ENCODE measurements around the gene PDE6G.

Gene PDE6G

DNA sequence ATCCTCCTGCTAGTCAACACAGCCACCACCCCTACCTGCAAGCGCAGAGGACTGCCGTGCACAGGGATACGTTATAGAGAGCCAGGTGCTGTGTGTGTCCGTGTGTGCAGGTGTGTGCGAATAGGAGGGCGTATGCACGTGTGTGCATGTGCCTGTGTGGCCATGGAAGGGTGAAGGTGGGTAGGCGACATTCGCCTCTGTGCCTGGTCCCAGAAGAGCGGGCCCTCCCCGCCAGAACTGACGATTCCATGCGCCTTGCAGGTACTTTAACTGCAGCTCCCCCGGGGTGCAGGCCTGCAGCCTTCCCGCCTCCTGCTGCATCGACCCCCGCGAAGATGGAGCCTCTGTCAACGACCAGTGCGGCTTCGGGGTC, 8.7 kb downstream of the PDE6G start:
- TF ChIP-seq FOXM1 (IDR thresholded peaks at IDR 0.05; ENCODE audit: borderline replicate concordance, low read depth): no peak

DNA sequence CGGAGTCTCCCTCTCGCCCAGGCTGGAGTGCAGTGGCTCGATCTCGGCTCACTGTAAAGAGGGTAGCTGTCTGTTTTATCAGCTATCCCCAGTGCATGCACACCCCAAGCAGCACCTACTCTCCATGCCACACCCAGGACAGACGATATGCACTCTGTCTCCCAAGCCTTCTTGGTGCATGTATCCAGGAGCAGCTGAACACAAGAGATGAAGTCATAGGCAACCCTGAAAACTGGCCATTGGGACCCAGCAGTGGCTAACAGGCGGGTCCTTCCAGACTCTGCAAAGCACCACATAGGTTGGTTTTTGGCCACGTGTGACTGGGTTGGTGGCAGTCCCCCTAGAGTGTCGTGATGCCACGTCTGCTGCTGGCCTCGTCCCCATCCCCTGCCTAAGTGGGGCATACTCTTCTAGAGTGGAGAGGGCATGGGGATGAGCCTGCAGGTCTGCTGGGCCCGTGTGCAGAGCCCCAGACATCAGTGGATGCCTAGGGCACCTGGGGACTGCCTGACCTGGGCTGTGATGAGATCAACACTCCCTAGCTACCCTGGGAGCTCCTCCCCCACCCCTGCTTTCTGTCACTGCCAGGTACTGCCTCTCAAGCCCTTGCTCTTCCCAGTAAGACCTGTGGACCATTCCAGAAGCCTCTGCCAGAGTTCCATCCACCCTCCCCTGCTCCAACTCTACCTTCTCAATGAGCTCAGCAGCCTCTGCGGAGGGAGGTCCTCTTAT, 9.3 kb downstream of the PDE6G start:
- TF ChIP-seq FOXM1 (IDR thresholded peaks at IDR 0.05; ENCODE audit: borderline replicate concordance, low read depth) (no peak), TAF1 (IDR thresholded peaks at IDR 0.05; ENCODE audit: low read depth) (no peak), TEAD4 (IDR thresholded peaks at IDR 0.05) (no peak), NFIC (IDR thresholded peaks at IDR 0.05) (no peak)

DNA sequence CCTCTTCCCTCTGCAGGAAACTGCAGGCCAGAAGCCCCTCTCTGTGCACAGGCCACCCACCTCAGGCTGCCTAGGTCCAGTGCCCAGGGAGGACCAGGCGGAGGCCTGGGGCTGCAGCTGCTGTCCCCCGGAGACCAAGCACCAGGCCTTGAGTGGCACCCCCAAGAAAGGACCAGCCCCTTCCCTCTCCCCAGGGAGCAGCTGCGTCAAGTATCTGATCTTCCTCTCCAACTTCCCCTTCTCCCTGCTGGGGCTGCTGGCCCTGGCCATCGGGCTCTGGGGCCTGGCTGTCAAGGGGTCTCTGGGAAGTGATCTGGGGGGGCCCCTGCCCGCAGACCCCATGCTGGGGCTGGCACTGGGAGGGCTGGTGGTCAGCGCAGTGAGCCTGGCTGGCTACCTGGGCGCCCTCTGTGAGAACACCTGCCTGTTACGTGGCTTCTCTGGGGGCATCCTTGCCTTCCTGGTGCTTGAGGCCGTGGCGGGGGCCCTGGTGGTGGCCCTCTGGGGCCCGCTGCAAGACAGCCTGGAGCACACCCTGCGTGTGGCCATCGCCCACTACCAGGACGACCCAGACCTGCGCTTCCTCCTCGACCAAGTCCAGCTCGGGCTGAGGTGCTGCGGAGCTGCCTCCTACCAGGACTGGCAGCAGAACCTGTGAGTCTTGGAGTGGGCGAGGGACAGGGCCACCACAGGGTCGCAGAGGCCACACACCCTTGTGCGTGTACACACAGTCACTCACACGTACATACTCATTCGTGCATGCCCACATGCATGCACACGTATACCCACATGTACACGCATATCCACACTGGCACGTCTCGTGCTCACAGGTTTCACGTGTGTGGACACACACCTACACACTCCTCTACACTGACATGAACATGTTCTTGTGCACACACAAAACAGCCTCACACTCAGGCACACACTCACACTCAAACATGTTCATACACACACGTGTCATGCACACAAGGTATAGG, 11.1 kb downstream of the PDE6G start:
- TF ChIP-seq, protein P1, sequence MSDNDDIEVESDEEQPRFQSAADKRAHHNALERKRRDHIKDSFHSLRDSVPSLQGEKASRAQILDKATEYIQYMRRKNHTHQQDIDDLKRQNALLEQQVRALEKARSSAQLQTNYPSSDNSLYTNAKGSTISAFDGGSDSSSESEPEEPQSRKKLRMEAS (IDR thresholded peaks at IDR 0.05): no peak
- no peak for TF ChIP-seq NFIC (IDR thresholded peaks at IDR 0.05)
- no peak for TF ChIP-seq ZBTB7A (IDR thresholded peaks at IDR 0.05; ENCODE audit: low read depth)

DNA sequence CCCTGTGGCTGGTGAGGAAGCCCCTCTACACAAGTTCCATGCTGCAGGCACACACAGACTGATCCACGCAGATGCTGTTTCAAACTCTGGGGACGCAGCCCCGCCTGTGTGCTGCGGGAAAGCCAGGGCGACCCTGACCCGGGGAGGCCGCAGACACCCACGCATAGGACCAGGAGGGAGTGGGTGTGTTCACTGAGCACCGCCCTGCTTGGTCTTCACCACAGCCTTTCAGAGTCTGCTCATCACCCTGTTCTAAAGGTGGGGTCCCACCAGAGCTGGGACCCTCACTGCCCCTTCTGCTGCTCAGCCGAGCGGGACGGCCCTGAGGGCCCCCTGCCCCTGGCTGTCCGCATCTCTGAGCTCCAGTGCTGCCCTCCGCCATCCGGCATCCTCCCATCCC, 11.8 kb downstream of the PDE6G start:
- TF ChIP-seq EP300 (IDR thresholded peaks at IDR 0.05; ENCODE audit: borderline replicate concordance) (no peak), TEAD4 (IDR thresholded peaks at IDR 0.05) (no peak), NFIC (IDR thresholded peaks at IDR 0.05) (no peak), YY1 (IDR thresholded peaks at IDR 0.05; ENCODE audit: low read depth) (no peak), RAD21 (IDR thresholded peaks at IDR 0.05; ENCODE audit: low read depth) (no peak), CEBPB (IDR thresholded peaks at IDR 0.05) (no peak), TCF12 (IDR thresholded peaks at IDR 0.05; ENCODE audit: low read depth) (no peak), TAF1 (IDR thresholded peaks at IDR 0.05; ENCODE audit: low read depth) (no peak), CREB1 (IDR thresholded peaks at IDR 0.05; ENCODE audit: low read depth) (no peak), EGR1 (IDR thresholded peaks at IDR 0.05) (no peak), FOXM1 (IDR thresholded peaks at IDR 0.05; ENCODE audit: borderline replicate concordance, low read depth) (no peak)
- TF ChIP-seq, protein P1 (IDR thresholded peaks at IDR 0.05): no peak
- TF ChIP-seq, protein P2, sequence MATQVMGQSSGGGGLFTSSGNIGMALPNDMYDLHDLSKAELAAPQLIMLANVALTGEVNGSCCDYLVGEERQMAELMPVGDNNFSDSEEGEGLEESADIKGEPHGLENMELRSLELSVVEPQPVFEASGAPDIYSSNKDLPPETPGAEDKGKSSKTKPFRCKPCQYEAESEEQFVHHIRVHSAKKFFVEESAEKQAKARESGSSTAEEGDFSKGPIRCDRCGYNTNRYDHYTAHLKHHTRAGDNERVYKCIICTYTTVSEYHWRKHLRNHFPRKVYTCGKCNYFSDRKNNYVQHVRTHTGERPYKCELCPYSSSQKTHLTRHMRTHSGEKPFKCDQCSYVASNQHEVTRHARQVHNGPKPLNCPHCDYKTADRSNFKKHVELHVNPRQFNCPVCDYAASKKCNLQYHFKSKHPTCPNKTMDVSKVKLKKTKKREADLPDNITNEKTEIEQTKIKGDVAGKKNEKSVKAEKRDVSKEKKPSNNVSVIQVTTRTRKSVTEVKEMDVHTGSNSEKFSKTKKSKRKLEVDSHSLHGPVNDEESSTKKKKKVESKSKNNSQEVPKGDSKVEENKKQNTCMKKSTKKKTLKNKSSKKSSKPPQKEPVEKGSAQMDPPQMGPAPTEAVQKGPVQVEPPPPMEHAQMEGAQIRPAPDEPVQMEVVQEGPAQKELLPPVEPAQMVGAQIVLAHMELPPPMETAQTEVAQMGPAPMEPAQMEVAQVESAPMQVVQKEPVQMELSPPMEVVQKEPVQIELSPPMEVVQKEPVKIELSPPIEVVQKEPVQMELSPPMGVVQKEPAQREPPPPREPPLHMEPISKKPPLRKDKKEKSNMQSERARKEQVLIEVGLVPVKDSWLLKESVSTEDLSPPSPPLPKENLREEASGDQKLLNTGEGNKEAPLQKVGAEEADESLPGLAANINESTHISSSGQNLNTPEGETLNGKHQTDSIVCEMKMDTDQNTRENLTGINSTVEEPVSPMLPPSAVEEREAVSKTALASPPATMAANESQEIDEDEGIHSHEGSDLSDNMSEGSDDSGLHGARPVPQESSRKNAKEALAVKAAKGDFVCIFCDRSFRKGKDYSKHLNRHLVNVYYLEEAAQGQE (IDR thresholded peaks at IDR 0.05; ENCODE audit: low read depth): no peak

DNA sequence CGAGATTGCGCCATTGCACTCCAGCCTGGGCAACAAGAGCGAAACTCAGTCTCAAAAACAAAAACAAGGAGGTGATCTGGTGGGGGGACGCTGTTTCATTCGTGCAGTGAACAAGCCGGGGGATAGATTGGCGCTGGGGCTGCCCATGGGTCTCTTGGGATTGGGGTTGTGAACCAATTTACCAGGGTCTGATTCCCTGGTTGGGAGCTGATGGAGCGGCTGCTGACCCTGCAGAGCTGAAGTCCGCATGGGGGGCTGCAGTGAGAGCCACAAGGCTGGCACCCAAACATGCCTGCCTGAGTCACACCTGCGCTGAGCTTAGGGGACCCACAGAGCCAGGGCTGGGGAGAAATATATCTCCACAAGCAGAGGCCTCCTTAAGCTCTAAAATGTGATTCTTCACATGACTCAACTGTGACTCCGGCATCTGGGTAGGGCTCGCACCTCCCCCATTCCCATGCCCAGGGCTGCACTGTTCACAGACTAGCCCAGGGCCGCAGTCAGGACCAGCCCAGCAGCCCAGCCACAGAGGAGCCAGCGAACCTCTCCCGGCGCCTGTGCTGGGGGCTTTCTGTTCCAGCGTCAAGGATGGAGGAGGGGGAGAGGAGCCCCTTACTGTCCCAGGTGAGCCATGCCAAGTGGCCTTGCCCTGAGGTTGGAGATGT, 14.4 kb downstream of the PDE6G start:
- TF ChIP-seq EGR1 (IDR thresholded peaks at IDR 0.05) (no peak), FOXM1 (IDR thresholded peaks at IDR 0.05; ENCODE audit: borderline replicate concordance, low read depth) (no peak), TCF12 (IDR thresholded peaks at IDR 0.05; ENCODE audit: low read depth) (no peak), CREB1 (IDR thresholded peaks at IDR 0.05; ENCODE audit: low read depth) (no peak)
- TF ChIP-seq, protein P1 (IDR thresholded peaks at IDR 0.05): no peak

DNA sequence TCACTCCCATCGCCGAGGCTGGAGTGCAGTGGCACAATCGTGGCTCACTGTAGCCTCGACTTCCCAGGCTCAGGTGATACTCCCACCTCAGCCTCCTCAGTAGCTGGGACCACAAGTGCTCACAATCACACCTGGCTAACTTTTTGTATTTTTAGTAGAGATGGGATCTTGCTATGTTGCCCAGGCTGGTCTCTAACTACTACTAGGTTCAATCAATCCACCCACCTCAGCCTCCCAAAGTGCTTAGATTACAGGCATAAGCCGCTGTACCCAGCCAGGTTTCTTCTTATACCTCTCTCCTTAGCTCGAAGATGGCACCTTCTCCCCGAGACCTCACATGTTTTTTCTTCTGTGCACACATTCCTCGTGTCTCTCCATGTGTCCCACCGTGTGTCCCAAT, 16.3 kb downstream of the PDE6G start:
- TF ChIP-seq NFIC (IDR thresholded peaks at IDR 0.05) (no peak), TAF1 (IDR thresholded peaks at IDR 0.05; ENCODE audit: low read depth) (no peak), ZBTB7A (IDR thresholded peaks at IDR 0.05; ENCODE audit: low read depth) (no peak), CREB1 (IDR thresholded peaks at IDR 0.05; ENCODE audit: low read depth) (no peak), TCF12 (IDR thresholded peaks at IDR 0.05; ENCODE audit: low read depth) (no peak), EGR1 (IDR thresholded peaks at IDR 0.05) (no peak), CEBPB (IDR thresholded peaks at IDR 0.05) (no peak), EP300 (IDR thresholded peaks at IDR 0.05; ENCODE audit: borderline replicate concordance) (no peak), TEAD4 (IDR thresholded peaks at IDR 0.05) (no peak), YY1 (IDR thresholded peaks at IDR 0.05; ENCODE audit: low read depth) (no peak), FOXM1 (IDR thresholded peaks at IDR 0.05; ENCODE audit: borderline replicate concordance, low read depth) (no peak), RAD21 (IDR thresholded peaks at IDR 0.05; ENCODE audit: low read depth) (no peak)
- TF ChIP-seq, protein P3, sequence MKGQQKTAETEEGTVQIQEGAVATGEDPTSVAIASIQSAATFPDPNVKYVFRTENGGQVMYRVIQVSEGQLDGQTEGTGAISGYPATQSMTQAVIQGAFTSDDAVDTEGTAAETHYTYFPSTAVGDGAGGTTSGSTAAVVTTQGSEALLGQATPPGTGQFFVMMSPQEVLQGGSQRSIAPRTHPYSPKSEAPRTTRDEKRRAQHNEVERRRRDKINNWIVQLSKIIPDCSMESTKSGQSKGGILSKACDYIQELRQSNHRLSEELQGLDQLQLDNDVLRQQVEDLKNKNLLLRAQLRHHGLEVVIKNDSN (IDR thresholded peaks at IDR 0.05): no peak
- TF ChIP-seq, protein P1 (IDR thresholded peaks at IDR 0.05): no peak
- TF ChIP-seq, protein P2 (IDR thresholded peaks at IDR 0.05; ENCODE audit: low read depth): no peak
